HepG2 (cell line): ENCODE data around the gene ACP2. TPM values are rescaled to one million over a fixed set of nuclear protein-coding genes. Genes with fewer than 3 reads are reported as not detected.

Source experiments
- EEA1 ChIP-seq: sonication (generic); formaldehyde crosslinking; IDR thresholded peaks from 2 replicates; pipeline ENCODE4 v1.5.1; 2020; ENCODE audit warnings: mild to moderate bottlenecking, missing genetic modification reagents, borderline replicate concordance
- FOXO1 ChIP-seq: sonication (generic); formaldehyde crosslinking; IDR thresholded peaks from 2 replicates; pipeline ENCODE4 v1.4.0; 2020; ENCODE audit warnings: missing genetic modification reagents
- MEIS1 ChIP-seq: sonication (generic); formaldehyde crosslinking; IDR thresholded peaks from 2 replicates; pipeline ENCODE4 v1.9.0; 2021; ENCODE audit warnings: mild to moderate bottlenecking, missing genetic modification reagents, moderate library complexity, borderline replicate concordance
- NFRKB ChIP-seq: fragments of 450-650 bp; IDR thresholded peaks from 2 replicates; pipeline ENCODE4 v1.6.1; 2017
- PHF8 ChIP-seq: sonication (generic); formaldehyde crosslinking; IDR thresholded peaks from 2 replicates; pipeline ENCODE4 v1.5.0; 2020; ENCODE audit warnings: missing genetic modification reagents
- SIN3A ChIP-seq: IDR thresholded peaks from 2 replicates; pipeline ENCODE4 v1.6.1; 2011; ENCODE audit warnings: low read depth, mild to moderate bottlenecking, control low read depth, low read length, borderline replicate concordance
- SNRNP70 ChIP-seq: fragments of 200-400 bp; formaldehyde crosslinking; IDR thresholded peaks from 2 replicates; pipeline ENCODE4 v1.6.1; 2017; ENCODE audit warnings: mild to moderate bottlenecking, low read depth, low read length, moderate library complexity
- SPEN ChIP-seq: sonication (generic); formaldehyde crosslinking; IDR thresholded peaks from 2 replicates; pipeline ENCODE4 v1.5.1; 2020; ENCODE audit warnings: low read depth, mild to moderate bottlenecking, missing genetic modification reagents
- TBL1XR1 ChIP-seq: fragments of 150-350 bp; IDR thresholded peaks from 2 replicates; pipeline ENCODE4 v1.6.1; 2014; ENCODE audit warnings: borderline replicate concordance, low read length; ENCODE audit not compliant: partially characterized antibody
- YEATS4 ChIP-seq: sonication (generic); formaldehyde crosslinking; IDR thresholded peaks from 2 replicates; pipeline ENCODE4 v1.4.0; 2020; ENCODE audit warnings: missing genetic modification reagents, borderline replicate concordance
- ZFX ChIP-seq: sonication (generic); formaldehyde crosslinking; IDR thresholded peaks from 2 replicates; pipeline ENCODE4 v1.4.0; 2020; ENCODE audit warnings: mild to moderate bottlenecking, low read depth, missing genetic modification reagents, moderate library complexity
- ZNF17 ChIP-seq: sonication (generic); formaldehyde crosslinking; IDR thresholded peaks from 2 replicates; pipeline ENCODE4 v1.5.0; 2020; ENCODE audit warnings: mild to moderate bottlenecking, missing genetic modification reagents
- ZNF510 ChIP-seq: sonication (generic); formaldehyde crosslinking; IDR thresholded peaks from 2 replicates; pipeline ENCODE4 v1.4.0; 2020; ENCODE audit warnings: low read depth, mild to moderate bottlenecking, missing genetic modification reagents
- ZNF543 ChIP-seq: sonication (generic); formaldehyde crosslinking; IDR thresholded peaks from 2 replicates; pipeline ENCODE4 v1.4.0; 2020; ENCODE audit warnings: mild to moderate bottlenecking, missing genetic modification reagents
- ZNF598 ChIP-seq: sonication (generic); formaldehyde crosslinking; IDR thresholded peaks from 2 replicates; pipeline ENCODE4 v1.5.1; 2020; ENCODE audit warnings: mild to moderate bottlenecking, missing genetic modification reagents, borderline replicate concordance
- polyA plus RNA-seq, 8 experiments: library from polyadenylated mRNA; depleted of rRNA in 3 of 8; stranded (reverse) in 7 of 8; unstranded in 1 of 8; fragments of >200 nt; fragmentation: Illumina TruSeq in 4 of 8; extraction: Trizol in 4 of 8; gene quantifications; 2 replicates each; pipeline versions ENCODE4 v1.2.1 to v1.2.3, GENCODE V29; 2011 to 2016; ENCODE audit warnings: low read depth in 4 of 8, missing spikeins in 1 of 8, mixed read lengths in 1 of 8; ENCODE audit not compliant: insufficient read depth in 1 of 8
- total RNA-seq, 5 experiments: library from RNA; depleted of rRNA; stranded (reverse); fragments of >200 nt; fragmentation: Illumina TruSeq; extraction: Trizol; gene quantifications; 2 replicates each; pipeline ENCODE4 v1.2.3, GENCODE V29; 2016; ENCODE audit warnings: low read depth in 1 of 5
- TF ChIP-seq, protein P1 (sequence below): sonication (generic); formaldehyde crosslinking; IDR thresholded peaks from 2 replicates; pipeline ENCODE4 v1.5.0; 2020; ENCODE audit warnings: mild to moderate bottlenecking, missing genetic modification reagents, borderline replicate concordance
- TF ChIP-seq, protein P2 (sequence below): sonication (generic); formaldehyde crosslinking; IDR thresholded peaks from 2 replicates; pipeline ENCODE4 v1.4.0; 2020; ENCODE audit warnings: mild to moderate bottlenecking, missing genetic modification reagents
- TF ChIP-seq, protein P3 (sequence below): sonication (generic); formaldehyde crosslinking; IDR thresholded peaks from 2 replicates; pipeline ENCODE4 v1.4.0; 2020; ENCODE audit warnings: missing genetic modification reagents
- TF ChIP-seq, protein P4 (sequence below): sonication (generic); formaldehyde crosslinking; IDR thresholded peaks from 2 replicates; pipeline ENCODE4 v1.5.1; 2020; ENCODE audit warnings: mild to moderate bottlenecking, missing genetic modification reagents, moderate library complexity

ACP2 gene
- total and polyA plus RNA-seq, 2 of the 13 experiments (the other 11 are each of a cell fraction or from before 2014, with no cell fraction given) = 17.7 to 20.2 TPM

DNA sequence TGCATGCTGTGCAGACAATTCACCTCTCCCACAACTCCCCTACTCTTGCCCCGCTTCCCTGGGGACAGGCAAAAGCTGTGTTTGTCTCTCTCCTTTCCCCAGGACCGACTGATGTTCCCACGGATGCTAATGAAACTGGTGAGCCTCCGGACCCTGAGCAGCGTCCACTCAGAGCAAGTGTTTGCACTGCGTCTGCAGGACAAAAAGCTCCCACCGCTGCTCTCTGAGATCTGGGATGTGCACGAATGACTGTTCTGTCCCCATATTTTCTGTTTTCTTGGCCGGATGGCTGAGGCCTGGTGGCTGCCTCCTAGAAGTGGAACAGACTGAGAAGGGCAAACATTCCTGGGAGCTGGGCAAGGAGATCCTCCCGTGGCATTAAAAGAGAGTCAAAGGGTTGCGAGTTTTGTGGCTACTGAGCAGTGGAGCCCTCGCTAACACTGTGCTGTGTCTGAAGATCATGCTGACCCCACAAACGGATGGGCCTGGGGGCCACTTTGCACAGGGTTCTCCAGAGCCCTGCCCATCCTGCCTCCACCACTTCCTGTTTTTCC is 19.9 kb upstream of the ACP2 start (continued):
- TF ChIP-seq, protein P1, sequence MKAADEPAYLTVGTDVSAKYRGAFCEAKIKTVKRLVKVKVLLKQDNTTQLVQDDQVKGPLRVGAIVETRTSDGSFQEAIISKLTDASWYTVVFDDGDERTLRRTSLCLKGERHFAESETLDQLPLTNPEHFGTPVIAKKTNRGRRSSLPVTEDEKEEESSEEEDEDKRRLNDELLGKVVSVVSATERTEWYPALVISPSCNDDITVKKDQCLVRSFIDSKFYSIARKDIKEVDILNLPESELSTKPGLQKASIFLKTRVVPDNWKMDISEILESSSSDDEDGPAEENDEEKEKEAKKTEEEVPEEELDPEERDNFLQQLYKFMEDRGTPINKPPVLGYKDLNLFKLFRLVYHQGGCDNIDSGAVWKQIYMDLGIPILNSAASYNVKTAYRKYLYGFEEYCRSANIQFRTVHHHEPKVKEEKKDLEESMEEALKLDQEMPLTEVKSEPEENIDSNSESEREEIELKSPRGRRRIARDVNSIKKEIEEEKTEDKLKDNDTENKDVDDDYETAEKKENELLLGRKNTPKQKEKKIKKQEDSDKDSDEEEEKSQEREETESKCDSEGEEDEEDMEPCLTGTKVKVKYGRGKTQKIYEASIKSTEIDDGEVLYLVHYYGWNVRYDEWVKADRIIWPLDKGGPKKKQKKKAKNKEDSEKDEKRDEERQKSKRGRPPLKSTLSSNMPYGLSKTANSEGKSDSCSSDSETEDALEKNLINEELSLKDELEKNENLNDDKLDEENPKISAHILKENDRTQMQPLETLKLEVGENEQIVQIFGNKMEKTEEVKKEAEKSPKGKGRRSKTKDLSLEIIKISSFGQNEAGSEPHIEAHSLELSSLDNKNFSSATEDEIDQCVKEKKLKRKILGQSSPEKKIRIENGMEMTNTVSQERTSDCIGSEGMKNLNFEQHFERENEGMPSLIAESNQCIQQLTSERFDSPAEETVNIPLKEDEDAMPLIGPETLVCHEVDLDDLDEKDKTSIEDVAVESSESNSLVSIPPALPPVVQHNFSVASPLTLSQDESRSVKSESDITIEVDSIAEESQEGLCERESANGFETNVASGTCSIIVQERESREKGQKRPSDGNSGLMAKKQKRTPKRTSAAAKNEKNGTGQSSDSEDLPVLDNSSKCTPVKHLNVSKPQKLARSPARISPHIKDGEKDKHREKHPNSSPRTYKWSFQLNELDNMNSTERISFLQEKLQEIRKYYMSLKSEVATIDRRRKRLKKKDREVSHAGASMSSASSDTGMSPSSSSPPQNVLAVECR (CRISPR knock-in tag) = 0 out of 2 replicates have a peak, but pooled peaks have one; percentile 5
- TF ChIP-seq SIN3A (0 out of 2 replicates have a peak, but pooled peaks have one; percentile 23), ZNF543 (CRISPR knock-in tag) (0 out of 2 replicates have a peak, but pooled peaks have one; percentile 58), EEA1 (CRISPR knock-in tag) (no peak), TBL1XR1 (no peak), NFRKB (no peak), ZNF598 (CRISPR knock-in tag) (0 out of 2 replicates have a peak, but pooled peaks have one; percentile 47), ZNF510 (CRISPR knock-in tag) (0 out of 2 replicates have a peak, but pooled peaks have one; percentile 13), ZFX (CRISPR knock-in tag) (peak; percentile 57), SPEN (CRISPR knock-in tag) (no peak), YEATS4 (peak; percentile 16; the same call in 1 of the 2 replicates), PHF8 (CRISPR knock-in tag) (0 out of 2 replicates have a peak, but pooled peaks have one; percentile 21), MEIS1 (CRISPR knock-in tag) (no peak), FOXO1 (0 out of 2 replicates have a peak, but pooled peaks have one; percentile 7), ZNF17 (CRISPR knock-in tag) (no peak), SNRNP70 (no peak)
- TF ChIP-seq, protein P2, sequence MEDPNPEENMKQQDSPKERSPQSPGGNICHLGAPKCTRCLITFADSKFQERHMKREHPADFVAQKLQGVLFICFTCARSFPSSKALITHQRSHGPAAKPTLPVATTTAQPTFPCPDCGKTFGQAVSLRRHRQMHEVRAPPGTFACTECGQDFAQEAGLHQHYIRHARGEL (CRISPR knock-in tag) = no peak
- TF ChIP-seq, protein P3, sequence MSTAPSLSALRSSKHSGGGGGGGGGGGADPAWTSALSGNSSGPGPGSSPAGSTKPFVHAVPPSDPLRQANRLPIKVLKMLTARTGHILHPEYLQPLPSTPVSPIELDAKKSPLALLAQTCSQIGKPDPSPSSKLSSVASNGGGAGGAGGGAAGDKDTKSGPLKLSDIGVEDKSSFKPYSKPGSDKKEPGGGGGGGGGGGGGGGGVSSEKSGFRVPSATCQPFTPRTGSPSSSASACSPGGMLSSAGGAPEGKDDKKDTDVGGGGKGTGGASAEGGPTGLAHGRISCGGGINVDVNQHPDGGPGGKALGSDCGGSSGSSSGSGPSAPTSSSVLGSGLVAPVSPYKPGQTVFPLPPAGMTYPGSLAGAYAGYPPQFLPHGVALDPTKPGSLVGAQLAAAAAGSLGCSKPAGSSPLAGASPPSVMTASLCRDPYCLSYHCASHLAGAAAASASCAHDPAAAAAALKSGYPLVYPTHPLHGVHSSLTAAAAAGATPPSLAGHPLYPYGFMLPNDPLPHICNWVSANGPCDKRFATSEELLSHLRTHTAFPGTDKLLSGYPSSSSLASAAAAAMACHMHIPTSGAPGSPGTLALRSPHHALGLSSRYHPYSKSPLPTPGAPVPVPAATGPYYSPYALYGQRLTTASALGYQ (CRISPR knock-in tag) = no peak
- TF ChIP-seq, protein P4, sequence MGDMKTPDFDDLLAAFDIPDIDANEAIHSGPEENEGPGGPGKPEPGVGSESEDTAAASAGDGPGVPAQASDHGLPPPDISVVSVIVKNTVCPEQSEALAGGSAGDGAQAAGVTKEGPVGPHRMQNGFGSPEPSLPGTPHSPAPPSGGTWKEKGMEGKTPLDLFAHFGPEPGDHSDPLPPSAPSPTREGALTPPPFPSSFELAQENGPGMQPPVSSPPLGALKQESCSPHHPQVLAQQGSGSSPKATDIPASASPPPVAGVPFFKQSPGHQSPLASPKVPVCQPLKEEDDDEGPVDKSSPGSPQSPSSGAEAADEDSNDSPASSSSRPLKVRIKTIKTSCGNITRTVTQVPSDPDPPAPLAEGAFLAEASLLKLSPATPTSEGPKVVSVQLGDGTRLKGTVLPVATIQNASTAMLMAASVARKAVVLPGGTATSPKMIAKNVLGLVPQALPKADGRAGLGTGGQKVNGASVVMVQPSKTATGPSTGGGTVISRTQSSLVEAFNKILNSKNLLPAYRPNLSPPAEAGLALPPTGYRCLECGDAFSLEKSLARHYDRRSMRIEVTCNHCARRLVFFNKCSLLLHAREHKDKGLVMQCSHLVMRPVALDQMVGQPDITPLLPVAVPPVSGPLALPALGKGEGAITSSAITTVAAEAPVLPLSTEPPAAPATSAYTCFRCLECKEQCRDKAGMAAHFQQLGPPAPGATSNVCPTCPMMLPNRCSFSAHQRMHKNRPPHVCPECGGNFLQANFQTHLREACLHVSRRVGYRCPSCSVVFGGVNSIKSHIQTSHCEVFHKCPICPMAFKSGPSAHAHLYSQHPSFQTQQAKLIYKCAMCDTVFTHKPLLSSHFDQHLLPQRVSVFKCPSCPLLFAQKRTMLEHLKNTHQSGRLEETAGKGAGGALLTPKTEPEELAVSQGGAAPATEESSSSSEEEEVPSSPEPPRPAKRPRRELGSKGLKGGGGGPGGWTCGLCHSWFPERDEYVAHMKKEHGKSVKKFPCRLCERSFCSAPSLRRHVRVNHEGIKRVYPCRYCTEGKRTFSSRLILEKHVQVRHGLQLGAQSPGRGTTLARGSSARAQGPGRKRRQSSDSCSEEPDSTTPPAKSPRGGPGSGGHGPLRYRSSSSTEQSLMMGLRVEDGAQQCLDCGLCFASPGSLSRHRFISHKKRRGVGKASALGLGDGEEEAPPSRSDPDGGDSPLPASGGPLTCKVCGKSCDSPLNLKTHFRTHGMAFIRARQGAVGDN (CRISPR knock-in tag) = peak; percentile 71
